GM13976 (cell line): ENCODE results near the gene USP49.

Source experiments
- DNase-seq: peaks from one replicate; pipeline ENCODE4 v3.0.0; 2012; ENCODE audit warnings: low spot score
- in situ Hi-C: fragments of 300-500 bp; cut with MboI; formaldehyde crosslinking; loops from one replicate; pipeline ENCODE4 v1.12.0; 2022; ENCODE audit warnings: low sequenced_read_pairs, mixed read lengths, inconsistent platforms; ENCODE audit not compliant: unreplicated experiment
- TF ChIP-seq, protein P1 (sequence below): IDR thresholded peaks from 2 replicates; pipeline ENCODE4 v1.5.1; 2012; ENCODE audit warnings: borderline replicate concordance, mild to moderate bottlenecking; ENCODE audit not compliant: insufficient read depth; ENCODE audit errors: extremely low read depth, missing control alignments, control extremely low read depth

Gene USP49

DNA sequence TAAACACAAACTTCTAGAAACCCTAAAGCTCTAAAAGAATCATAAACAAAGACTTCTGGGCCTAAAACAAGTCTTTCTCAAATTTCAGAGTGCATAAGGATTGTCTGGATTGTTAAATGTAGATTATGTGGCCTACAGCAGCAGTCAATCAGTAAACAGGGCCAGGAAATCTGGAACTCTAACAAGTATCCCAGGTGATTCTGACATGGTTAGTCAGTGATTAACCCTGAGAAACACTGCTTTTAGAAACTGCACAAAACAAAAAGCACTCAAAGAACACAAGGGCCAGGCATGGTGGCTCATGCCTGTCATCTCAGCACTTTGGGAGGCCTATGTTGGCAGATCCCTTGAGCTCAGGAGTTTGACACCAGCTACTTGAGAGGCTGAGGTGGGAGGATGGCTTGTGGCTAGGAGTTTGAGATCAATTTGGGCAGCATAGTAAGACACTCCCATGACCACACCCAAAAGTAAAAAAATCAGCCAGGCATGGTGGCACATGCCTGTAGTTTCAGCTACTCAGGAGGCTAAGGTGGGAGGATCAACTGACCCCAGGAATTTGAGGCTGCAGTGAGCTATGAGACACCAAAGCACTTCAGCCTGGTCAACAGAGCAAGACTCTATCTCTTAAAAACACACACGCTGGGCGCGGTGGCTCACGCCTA, 19.8 kb upstream of the USP49 start:
- TF ChIP-seq, protein P1, sequence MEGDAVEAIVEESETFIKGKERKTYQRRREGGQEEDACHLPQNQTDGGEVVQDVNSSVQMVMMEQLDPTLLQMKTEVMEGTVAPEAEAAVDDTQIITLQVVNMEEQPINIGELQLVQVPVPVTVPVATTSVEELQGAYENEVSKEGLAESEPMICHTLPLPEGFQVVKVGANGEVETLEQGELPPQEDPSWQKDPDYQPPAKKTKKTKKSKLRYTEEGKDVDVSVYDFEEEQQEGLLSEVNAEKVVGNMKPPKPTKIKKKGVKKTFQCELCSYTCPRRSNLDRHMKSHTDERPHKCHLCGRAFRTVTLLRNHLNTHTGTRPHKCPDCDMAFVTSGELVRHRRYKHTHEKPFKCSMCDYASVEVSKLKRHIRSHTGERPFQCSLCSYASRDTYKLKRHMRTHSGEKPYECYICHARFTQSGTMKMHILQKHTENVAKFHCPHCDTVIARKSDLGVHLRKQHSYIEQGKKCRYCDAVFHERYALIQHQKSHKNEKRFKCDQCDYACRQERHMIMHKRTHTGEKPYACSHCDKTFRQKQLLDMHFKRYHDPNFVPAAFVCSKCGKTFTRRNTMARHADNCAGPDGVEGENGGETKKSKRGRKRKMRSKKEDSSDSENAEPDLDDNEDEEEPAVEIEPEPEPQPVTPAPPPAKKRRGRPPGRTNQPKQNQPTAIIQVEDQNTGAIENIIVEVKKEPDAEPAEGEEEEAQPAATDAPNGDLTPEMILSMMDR: no peak
- in situ Hi-C loops: no loop called here
- DNase-seq: no peak

DNA sequence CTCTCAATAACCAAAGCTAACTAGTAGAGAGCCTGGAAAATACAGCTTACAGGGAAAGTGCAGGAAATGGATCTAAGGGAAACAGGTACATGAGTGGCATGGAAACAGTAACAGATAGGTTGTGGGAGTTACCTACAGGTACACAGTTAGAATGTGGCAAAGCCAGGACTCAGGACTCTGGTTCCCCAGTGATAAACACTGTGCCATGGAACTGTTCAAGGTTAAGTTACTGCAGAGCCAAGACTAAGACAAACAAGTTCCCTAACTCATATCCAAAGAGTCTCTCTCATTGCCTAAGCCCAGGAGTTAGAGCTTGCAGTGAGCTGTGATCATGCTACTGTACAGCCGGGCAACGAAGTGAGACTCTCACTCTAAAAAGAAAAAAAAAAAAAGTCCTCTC, 19.2 kb upstream of the USP49 start:
- no peak for DNase-seq
- TF ChIP-seq, protein P1: no peak

DNA sequence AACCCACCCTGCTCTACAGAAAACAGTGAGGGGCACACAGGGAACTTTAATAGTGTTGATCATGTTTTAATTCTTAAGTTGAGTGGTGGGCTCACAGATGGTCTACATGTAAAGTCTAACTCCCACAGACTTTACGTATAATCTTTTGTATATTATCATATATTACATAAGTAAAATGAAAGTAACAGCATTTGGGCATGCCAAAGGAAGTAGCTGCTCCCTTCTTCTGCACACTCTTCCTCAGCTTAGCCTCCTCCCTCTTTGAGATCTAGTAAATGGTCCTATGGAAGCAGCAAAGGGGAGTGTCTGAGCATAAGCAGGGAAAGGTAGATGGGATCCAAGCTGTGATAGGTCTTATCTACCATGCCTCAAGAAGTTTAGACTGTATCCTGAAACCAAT, 14.6 kb upstream of the USP49 start:
- no peak for DNase-seq
- TF ChIP-seq, protein P1: no peak
- in situ Hi-C loops: no loop called here

More for the DNA sequence above, 19.2 kb upstream of the USP49 start:
- in situ Hi-C loops: no loop called here

DNA sequence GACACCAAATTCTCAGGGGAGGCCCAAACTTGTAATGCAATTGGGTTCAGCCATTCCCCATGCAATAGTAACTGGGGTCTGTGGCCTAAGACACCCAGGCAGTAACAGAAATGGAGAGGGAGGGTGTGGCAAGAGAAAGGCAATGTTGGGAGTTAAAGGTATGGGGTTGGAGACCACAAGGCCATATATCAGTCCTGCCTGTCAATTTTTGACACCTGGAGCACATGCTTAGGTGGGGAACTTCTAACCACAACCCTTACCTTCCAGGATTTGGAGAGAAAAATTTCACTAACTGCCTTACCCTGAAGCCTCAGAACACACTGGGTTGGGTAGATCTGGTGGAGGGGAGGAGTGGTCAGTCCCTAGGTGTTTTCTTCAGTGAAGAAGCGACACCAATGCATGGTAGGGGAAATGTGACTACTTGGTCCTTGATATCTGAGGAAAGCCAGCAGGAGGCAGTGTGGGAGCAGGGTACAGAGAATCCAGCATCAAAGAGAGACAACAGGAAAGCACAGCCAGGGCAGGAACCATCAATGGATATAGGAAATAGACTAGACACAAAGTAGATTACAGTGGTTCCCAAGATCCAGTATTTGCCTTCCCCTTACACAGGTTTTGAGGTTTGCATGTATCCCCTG, 6.8 kb upstream of the USP49 start:
- TF ChIP-seq, protein P1: peak; percentile 37
- in situ Hi-C loops: no loop called here
- DNase-seq: peak; percentile 46

DNA sequence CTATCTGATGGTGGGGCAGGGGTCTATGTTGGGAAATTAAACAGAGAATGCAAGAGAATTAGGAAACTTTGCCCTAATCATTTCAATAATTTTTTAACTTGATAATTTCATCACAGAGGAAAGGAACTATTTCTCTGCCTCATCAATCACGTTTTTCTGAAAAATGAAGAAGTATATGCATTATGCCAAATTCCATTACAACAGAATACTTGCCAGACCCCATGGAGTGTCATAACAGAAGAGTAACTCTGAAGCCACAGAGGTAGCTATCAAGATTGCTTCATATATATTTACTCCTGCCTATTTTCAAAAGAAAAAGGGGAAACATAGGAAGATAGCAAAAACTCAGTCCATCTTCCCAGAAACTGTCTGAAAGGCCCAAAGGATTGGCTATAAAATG, 5.7 kb upstream of the USP49 start:
- in situ Hi-C loops: no loop called here
- TF ChIP-seq, protein P1: no peak
- no peak for DNase-seq

DNA sequence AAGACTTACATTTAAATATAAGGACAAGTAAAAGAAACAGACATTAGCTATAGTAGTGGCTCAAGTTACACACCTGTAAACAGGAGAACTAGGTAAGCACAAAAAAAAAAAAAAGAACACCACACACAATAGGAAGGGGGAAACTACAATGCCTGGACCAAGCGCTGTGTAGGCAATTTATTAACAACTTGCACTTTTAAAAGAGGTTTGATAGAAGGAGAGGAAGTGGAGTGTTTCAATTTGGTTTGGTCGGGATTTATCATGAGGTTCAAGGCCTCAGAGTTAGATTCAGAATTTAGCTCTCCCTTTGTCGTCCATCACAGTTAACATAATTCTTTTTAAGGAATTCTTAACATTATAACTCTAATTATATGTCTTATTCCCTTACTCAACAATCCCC, 1.1 kb upstream of the USP49 start:
- in situ Hi-C loops: no loop called here
- TF ChIP-seq, protein P1: no peak
- no peak for DNase-seq
